GM13976 (cell line): Measurements from ENCODE around the gene NUP160.
"Not testable (repeated sequence)": the region's sequence is repeated elsewhere in the genome, so short reads cannot be mapped to it uniquely, and the experiment has no call there.

Experiments
- DNase-seq: peaks from one replicate; pipeline ENCODE4 v3.0.0; 2012; ENCODE audit warnings: low spot score
- in situ Hi-C: fragments of 300-500 bp; cut with MboI; formaldehyde crosslinking; loops from one replicate; pipeline ENCODE4 v1.12.0; 2022; ENCODE audit warnings: low sequenced_read_pairs, mixed read lengths, inconsistent platforms; ENCODE audit not compliant: unreplicated experiment
- TF ChIP-seq, protein P1 (sequence below): IDR thresholded peaks from 2 replicates; pipeline ENCODE4 v1.5.1; 2012; ENCODE audit warnings: borderline replicate concordance, mild to moderate bottlenecking; ENCODE audit not compliant: insufficient read depth; ENCODE audit errors: extremely low read depth, missing control alignments, control extremely low read depth

Gene NUP160

DNA sequence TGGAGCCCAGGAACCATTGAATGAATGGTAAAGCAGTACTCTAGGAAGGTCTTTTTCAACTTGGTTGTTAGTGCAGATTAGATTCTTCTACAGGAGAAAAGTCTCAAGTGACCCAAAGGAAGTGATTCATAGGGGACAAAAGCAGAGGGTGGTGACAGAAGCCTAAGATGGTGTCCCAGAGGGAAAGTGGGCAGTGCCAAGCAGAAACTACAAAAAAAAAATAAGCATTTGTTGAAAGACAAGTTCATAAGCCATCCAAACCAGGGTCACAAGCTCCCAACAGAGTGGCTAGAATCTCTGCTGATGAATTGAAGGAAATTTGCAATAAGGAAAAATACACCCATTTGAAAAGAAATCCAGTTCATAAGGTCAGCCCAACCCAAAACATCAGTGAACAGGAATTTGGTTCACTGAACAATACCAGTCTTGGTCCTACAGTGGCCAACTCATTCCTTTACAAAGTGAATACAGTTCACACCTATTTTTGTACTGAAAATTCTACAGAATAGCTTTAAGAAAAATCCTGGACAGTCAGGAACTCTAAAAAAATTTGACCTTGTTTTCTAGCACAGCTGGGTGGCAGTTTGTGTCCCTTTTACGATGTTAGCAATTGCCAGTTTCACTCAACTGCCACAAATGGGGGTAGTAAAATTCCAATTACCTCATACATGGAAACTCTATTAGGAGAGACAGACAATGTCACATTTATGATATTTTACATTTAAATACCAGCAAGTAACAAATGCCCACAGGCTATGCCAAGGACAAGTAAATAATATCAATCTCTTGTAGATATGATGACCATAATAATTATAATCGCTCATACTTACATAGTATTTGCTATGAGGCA, 21.6 kb upstream of the NUP160 start:
- DNase-seq = no peak
- TF ChIP-seq, protein P1, sequence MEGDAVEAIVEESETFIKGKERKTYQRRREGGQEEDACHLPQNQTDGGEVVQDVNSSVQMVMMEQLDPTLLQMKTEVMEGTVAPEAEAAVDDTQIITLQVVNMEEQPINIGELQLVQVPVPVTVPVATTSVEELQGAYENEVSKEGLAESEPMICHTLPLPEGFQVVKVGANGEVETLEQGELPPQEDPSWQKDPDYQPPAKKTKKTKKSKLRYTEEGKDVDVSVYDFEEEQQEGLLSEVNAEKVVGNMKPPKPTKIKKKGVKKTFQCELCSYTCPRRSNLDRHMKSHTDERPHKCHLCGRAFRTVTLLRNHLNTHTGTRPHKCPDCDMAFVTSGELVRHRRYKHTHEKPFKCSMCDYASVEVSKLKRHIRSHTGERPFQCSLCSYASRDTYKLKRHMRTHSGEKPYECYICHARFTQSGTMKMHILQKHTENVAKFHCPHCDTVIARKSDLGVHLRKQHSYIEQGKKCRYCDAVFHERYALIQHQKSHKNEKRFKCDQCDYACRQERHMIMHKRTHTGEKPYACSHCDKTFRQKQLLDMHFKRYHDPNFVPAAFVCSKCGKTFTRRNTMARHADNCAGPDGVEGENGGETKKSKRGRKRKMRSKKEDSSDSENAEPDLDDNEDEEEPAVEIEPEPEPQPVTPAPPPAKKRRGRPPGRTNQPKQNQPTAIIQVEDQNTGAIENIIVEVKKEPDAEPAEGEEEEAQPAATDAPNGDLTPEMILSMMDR = no peak
- in situ Hi-C loops = no loop called here

DNA sequence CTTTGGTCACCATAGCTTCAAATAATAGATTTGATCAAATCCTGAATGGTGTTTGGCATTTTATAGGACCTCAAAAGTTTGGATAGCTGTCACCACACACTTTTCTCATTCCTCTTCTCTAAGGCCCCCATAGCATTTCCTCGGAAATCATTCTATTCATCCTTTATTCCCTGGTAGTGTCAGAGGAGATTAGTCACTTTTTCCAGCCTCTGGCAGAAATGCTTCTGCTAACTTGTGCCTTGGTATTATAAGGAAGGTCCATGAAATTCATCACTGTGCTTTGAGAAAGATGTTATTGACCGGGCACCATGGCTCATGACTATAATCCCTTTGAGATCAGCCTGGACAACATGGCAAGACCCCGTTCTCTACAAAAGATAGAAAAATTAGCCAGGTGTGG, 19.7 kb upstream of the NUP160 start:
- no peak for DNase-seq
- TF ChIP-seq, protein P1 = no peak
- in situ Hi-C loops = no loop called here

DNA sequence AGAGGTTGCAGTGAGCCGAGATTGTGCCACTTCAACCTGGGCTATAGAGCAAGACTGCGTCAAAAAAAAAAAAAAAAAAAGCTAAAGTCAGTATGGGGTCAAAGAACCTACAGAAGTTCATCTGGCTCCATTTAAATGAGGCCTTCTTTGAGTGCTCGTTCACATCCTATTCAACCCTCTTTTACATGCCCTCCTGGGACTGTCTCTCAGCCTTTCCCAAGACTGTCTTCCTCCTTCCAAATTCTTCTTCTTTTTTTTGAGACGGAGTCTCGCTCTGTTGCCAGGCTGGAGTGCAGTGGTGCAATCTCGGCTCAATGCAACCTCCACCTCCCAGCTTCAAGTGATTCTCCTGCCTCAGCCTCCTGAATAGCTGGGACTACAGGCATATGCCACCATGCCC, 18.7 kb upstream of the NUP160 start:
- in situ Hi-C loops, DNase-seq: not testable (repeated sequence)

DNA sequence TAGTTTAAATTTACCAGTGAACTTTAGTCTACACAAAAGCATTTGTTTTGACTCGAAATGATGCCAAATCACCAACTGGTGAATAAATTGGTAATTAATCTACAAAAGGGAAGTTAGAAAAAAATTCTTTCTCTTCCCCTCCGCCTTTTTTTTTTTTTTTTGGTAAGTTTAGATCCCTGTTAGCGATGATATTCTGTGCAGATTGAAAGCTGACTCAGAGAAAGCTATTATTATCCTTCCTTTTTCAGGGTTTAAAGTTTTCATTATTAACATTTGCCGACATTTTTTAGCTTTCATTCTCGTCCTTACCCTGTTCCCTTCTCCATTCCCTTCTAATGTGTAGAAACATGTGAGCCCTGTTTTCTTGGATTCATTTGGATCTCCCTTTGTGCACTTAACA, 16.8 kb upstream of the NUP160 start:
- in situ Hi-C loops = no loop called here
- no peak for DNase-seq
- TF ChIP-seq, protein P1 = no peak

DNA sequence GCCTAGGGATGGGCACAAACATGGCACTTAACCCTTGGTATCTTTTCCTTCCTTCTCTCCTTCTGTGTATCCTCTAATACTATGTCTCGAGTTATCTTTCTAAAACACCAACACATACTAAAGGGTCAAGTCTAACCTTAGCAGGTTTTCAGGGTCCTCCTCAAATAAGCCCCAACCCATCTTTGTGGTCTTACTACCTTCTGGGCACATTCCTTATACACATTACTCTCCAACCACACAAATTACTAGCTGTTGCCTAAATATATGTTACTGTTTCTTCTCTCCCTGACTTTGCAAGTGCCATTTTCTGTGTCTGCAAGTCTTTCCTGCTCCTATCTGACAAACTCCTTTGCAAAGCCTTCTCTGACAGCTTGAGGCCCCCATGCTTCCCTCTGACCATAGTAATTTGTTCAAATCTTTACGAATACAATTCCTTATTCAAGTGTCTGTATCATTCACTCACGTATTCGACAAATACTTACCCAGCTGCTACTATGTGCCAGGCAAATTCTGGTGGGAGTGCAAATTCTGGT, 15.8 kb upstream of the NUP160 start:
- TF ChIP-seq, protein P1 = no peak
- DNase-seq = no peak
- in situ Hi-C loops = no loop called here

DNA sequence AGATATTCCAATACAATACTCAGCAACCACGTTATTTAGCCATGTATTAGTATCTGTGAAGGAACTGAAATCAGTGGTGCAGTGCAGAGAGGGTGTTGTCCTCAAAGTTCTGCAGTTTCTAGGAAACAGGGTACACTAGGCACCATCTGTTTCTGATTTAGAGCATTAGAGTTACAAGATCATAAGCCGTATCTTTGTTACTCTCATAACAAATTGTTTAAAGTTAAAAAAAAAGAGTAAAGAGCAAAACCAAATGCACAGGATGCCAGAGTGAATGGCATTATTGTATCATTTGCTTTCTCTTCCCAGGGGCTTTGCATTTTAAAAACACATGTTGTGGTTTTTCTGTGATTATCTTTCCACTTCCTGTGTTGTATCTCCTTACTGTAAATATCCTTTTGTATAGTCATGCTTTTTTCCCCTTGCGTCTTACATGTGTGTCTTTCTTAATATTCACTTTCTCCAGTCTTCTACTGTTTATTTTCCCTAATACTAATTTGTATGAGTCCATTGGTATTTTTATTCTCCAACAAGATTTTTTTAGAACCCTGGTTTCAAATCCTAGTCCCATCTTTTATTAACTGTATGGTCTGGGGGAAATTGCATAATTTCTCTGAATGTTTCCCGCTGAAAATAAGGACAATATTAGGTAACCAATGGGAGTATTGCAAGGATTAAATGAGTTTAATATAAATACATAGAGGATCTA, 15.2 kb upstream of the NUP160 start:
- in situ Hi-C loops = no loop called here
- no peak for DNase-seq
- TF ChIP-seq, protein P1 = no peak

DNA sequence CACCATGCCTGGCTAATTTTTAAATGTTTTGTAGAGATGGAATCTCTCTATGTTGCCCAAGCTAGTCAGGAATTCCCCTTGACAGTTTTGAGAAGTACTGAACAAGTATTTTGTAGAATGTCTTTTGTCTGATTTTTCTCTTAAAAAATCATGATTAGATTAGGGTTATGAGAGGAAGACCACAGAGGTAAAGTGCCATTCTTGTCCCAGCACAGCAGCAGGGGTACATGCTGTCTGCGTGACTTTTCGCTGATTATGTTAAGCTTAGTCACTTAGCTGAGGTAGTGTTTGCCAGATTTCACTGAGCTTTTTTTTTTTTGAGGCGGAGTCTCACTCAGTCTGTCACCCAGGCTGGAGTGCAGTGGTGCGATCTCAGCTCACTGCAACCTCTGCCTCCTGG, 13.6 kb upstream of the NUP160 start:
- in situ Hi-C loops = no loop called here
- no peak for DNase-seq
- TF ChIP-seq, protein P1 = no peak
